Upper lobe of left lung (tissue), 6 donors: ENCODE data around the gene C13orf46. TPM values are rescaled to one million over a fixed set of nuclear protein-coding genes. Genes with fewer than 3 reads are reported as not detected.

ENCODE experiments used
- ATAC-seq, 2 donors: fragments of 200-7000 bp; cut with Tn5 transposase; one replicate each; pipeline ENCODE4 v1.9.1; 2022; ENCODE audit warnings: mild to moderate bottlenecking in 2 of 2, moderate library complexity in 2 of 2; ENCODE audit not compliant: low FRiP score in 2 of 2
- DNase-seq, 2 donors: peaks; one replicate each; pipeline ENCODE4 v3.0.0-alpha.2; 2019 to 2020
- H3K27ac ChIP-seq, 4 donors: fragments of 200-600 bp; sonication (generic); one replicate each; pipeline ENCODE4 v1.5.1; 2016 to 2019
- H3K27me3 ChIP-seq, 4 donors: fragments of 200-600 bp; sonication (generic); one replicate each; pipeline ENCODE4 v1.5.1; 2017 to 2019
- H3K36me3 ChIP-seq, 4 donors: fragments of 200-600 bp; sonication (generic); one replicate each; pipeline ENCODE4 v1.5.1; 2016 to 2019
- H3K4me1 ChIP-seq, 4 donors: fragments of 200-600 bp; sonication (generic); one replicate each; pipeline ENCODE4 v1.5.1; 2018 to 2019
- H3K4me3 ChIP-seq, 4 donors: fragments of 200-600 bp; sonication (generic); one replicate each; pipeline ENCODE4 v1.5.1; 2017 to 2019; ENCODE audit warnings: mild to moderate bottlenecking in 2 of 4, moderate library complexity in 1 of 4
- H3K9me3 ChIP-seq, 4 donors: fragments of 200-600 bp; sonication (generic); one replicate each; pipeline ENCODE4 v1.5.1; 2018 to 2019
- CTCF ChIP-seq, 6 experiments: fragments of 450-650 bp in 4 of 6; fragments of 200-600 bp in 2 of 6; sonication (generic) in 2 of 6; IDR thresholded peaks; one replicate each; pipeline ENCODE4 v1.5.1; 2016 to 2019; ENCODE audit warnings: antibody characterized with exemption in 6 of 6
- EP300 ChIP-seq, 4 donors: sonication (generic); formaldehyde crosslinking; IDR thresholded peaks; one replicate each; pipeline ENCODE4 v1.5.1; 2017; ENCODE audit warnings: antibody characterized with exemption in 4 of 4, control low read depth in 2 of 4
- POLR2A ChIP-seq, 4 donors: fragments of 450-650 bp; IDR thresholded peaks; one replicate each; pipeline ENCODE4 v1.5.1; 2016 to 2017; ENCODE audit warnings: antibody characterized with exemption in 4 of 4, mild to moderate bottlenecking in 2 of 4
- POLR2AphosphoS5 ChIP-seq, 2 donors: sonication (generic); formaldehyde crosslinking; IDR thresholded peaks; one replicate each; pipeline ENCODE4 v1.5.1; 2017; ENCODE audit warnings: antibody characterized with exemption in 2 of 2
- WGBS, 2 donors: methylation state at CpG; one replicate each; pipeline ENCODE4 v1.1.5; 2017 to 2018; 5-methylcytosine and 5-hydroxymethylcytosine counted together
- total RNA-seq, 6 donors: library from RNA; depleted of rRNA in 4 of 6; stranded (reverse); fragments of >200 nt in 4 of 6; gene quantifications; one replicate each; pipeline versions ENCODE4 v1.1.0 to v1.2.1, GENCODE V29; 2016 to 2021
- donor health status: DM: no; HTN: no; CAD: no; lungs with moderate emphysema.
- donor health status: DM: no; HTN: yes; CAD: no; lungs with severe emphysema.

C13orf46 gene
- total RNA-seq, 6 donors from 2014 or later, result 5.5 to 44.0 (median 14.7) TPM

DNA sequence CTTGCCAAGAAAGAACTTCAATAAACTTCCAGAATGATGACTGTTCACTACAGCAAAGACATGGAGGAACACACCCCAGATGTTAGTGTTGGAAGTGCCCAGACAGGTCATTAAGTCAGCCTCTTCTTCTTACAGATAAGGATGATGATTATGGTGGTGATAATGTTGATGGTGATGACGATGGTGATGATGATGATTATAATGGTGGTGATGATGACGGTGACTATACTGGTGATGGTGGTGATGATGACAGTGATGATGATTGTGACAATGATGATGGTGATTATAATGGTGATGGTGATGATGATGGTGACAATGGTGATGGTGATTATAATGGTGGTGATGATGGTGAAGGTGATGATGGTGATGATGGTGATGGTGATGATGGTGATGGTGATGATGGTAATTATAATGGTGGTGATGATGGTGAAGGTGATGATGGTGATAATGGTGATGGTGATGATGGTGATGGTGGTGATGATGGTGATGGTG is 8.4 kb downstream of the C13orf46 start:
- WGBS, 2 donors, result 92% methylated on average over 2 of the region's 2 CpGs
- peaks cover 0 to 5% (median 1%) of the 10 kb centered on the region in 4 donors for H3K4me1 ChIP-seq

GRCh38 chr13:113964251-113964995 is 9.5 kb downstream of the C13orf46 start:
- DNase-seq (peak in 1 of 2 donors; percentile 60), ATAC-seq (peak in 1 of 2 donors; percentile 20)
- Histone ChIP-seq H3K9me3 (peaks cover 0 to 8% (median 0%) of the 10 kb centered on the region in 4 donors), H3K36me3 (no peaks in the 10 kb centered on the region), H3K27ac (no peak overlapping the region), H3K4me1 (peaks cover 0 to 3% (median under 1%) of the 10 kb centered on the region in 4 donors), H3K27me3 (no peaks in the 10 kb centered on the region), H3K4me3 (no peak overlapping the region)
- 90 to 94% methylated on average over 15 to 21 of the region's 21 CpGs for WGBS, 2 donors
- TF ChIP-seq POLR2AphosphoS5 (IDR thresholded peaks at IDR 0.05) (no peak), POLR2A (IDR thresholded peaks at IDR 0.05) (no peak), CTCF (IDR thresholded peaks at IDR 0.05) (no peak), EP300 (IDR thresholded peaks at IDR 0.05) (no peak)

More for the DNA sequence above, 8.4 kb downstream of the C13orf46 start:
- H3K9me3 ChIP-seq, result no peaks in the 10 kb centered on the region
- DNase-seq (no peak), ATAC-seq (no peak)
- H3K4me3 ChIP-seq, result no peak overlapping the region
- H3K27me3 ChIP-seq, result no peaks in the 10 kb centered on the region
- TF ChIP-seq POLR2A (IDR thresholded peaks at IDR 0.05) (no peak), EP300 (IDR thresholded peaks at IDR 0.05) (no peak), CTCF (IDR thresholded peaks at IDR 0.05) (no peak), POLR2AphosphoS5 (IDR thresholded peaks at IDR 0.05) (no peak)
- no peaks in the 10 kb centered on the region for H3K36me3 ChIP-seq
- H3K27ac ChIP-seq, result no peak overlapping the region

DNA sequence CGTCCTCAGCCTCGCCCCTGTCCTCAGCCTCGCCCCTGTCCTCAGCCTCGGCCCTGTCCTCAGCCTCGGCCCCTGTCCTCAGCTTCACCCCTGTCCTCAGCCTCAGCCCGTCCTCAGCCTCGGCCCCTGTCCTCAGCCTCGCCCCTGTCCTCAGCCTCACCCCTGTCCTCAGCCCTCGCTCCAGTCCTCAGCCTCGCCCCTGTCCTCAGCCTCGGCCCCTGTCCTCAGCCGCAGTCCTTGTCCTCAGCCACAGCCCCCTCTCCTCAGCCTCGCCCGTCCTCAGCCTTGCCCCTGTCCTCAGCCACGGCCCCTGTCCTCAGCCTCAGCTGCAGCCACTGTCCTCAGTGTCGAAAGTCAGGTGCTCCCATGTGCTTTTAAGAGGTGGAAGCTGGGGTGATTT is 10.5 kb downstream of the C13orf46 start:
- Histone ChIP-seq H3K9me3 (peaks cover 0 to 13% (median 0%) of the 10 kb centered on the region in 4 donors), H3K27me3 (no peaks in the 10 kb centered on the region), H3K4me1 (no peaks in the 10 kb centered on the region), H3K27ac (no peak overlapping the region), H3K4me3 (no peak overlapping the region), H3K36me3 (no peaks in the 10 kb centered on the region)
- DNase-seq (peak in 1 of 2 donors; percentile 50), ATAC-seq (no peak)
- WGBS, 2 donors, result 82 to 95% methylated on average over 14 to 16 of the region's 16 CpGs
- TF ChIP-seq POLR2AphosphoS5 (IDR thresholded peaks at IDR 0.05) (no peak), EP300 (IDR thresholded peaks at IDR 0.05) (no peak), POLR2A (IDR thresholded peaks at IDR 0.05) (no peak), CTCF (IDR thresholded peaks at IDR 0.05) (no peak)

DNA sequence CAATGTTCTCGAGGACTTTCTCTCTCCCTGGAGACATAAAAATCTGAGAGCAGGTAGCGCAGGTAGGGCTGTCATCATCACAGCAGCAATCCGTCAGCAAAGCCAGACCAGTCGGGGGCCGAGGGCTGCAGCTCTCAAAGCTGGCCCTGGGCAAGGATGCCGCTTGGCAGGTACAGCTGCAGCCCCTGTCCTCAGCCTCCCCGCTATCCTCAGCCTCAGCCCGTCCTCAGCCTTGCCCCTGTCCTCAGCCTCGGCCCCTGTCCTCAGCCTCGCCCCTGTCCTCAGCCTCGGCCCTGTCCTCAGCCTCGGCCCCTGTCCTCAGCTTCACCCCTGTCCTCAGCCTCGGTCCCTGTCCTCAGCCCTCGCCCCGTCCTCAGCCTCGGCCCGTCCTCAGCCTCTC is 10.9 kb downstream of the C13orf46 start:
- no peak for TF ChIP-seq POLR2AphosphoS5 (IDR thresholded peaks at IDR 0.05)
- TF ChIP-seq EP300 (IDR thresholded peaks at IDR 0.05), result no peak
- no peak for TF ChIP-seq CTCF (IDR thresholded peaks at IDR 0.05)
- TF ChIP-seq POLR2A (IDR thresholded peaks at IDR 0.05), result no peak
- Histone ChIP-seq H3K36me3 (no peaks in the 10 kb centered on the region), H3K4me1 (no peaks in the 10 kb centered on the region), H3K4me3 (no peak overlapping the region), H3K9me3 (peaks cover 0 to 13% (median 0%) of the 10 kb centered on the region in 4 donors), H3K27me3 (no peaks in the 10 kb centered on the region), H3K27ac (no peak overlapping the region)
- ATAC-seq (no peak), DNase-seq (peak in 1 of 2 donors; percentile 54)
- 81 to 89% methylated on average over 10 to 15 of the region's 17 CpGs for WGBS, 2 donors
